IMR-90 (cell line): ENCODE results near the gene GARNL3. TPM values are rescaled to one million over a fixed set of nuclear protein-coding genes. Genes with fewer than 3 reads are reported as not detected.

Experiments
- ATAC-seq: fragments of 200-7000 bp; cut with Tn5 transposase; 2 replicates; pipeline ENCODE4 v1.9.1; 2020; ENCODE audit warnings: low read depth, mild to moderate bottlenecking, moderate library complexity
- BruUV-seq: library from RNA; stranded (reverse); fragments of 400-500 nt; replicated peaks from 2 replicates; lab custom pipeline; 2021; lab: Mats Ljungman, UMichigan
- CTCF ChIA-PET: fragments of 300-600 bp; formaldehyde crosslinking; extraction: SDS; loops from one replicate; lab custom pipeline; 2021; ENCODE audit warnings: antibody characterized with exemption; lab: Yijun Ruan, JAX
- POLR2A ChIA-PET: fragments of 300-600 bp; sonication (Branson Sonifier 250); formaldehyde crosslinking; loops from one replicate; lab custom pipeline; 2022; ENCODE audit warnings: antibody characterized with exemption; ENCODE audit not compliant: unreplicated experiment; lab: Charles Lee
- DNase-seq: peaks from one replicate; pipeline ENCODE4 v3.0.0; 2013
- H2AFZ ChIP-seq: replicated peaks from 2 replicates; pipeline ENCODE3; 2013; ENCODE audit warnings: low read length, mild to moderate bottlenecking; ENCODE audit not compliant: poor library complexity
- H2AK5ac ChIP-seq: 2 replicates; pipeline ENCODE4 v1.6.1; 2013; ENCODE audit warnings: low read depth, low read length, inconsistent platforms
- H2AK9ac ChIP-seq: replicated peaks from 2 replicates; pipeline ENCODE3; 2013; ENCODE audit warnings: mild to moderate bottlenecking, low read depth, low read length, moderate library complexity; ENCODE audit not compliant: poor library complexity
- H2BK120ac ChIP-seq: 2 replicates; pipeline ENCODE4 v1.6.1; 2013; ENCODE audit warnings: low read depth, low read length, inconsistent platforms
- H2BK15ac ChIP-seq: 3 replicates; pipeline ENCODE4 v1.6.1; 2013; ENCODE audit warnings: low read depth, low read length, inconsistent platforms
- H2BK20ac ChIP-seq: 2 replicates; pipeline ENCODE4 v1.6.1; 2013; ENCODE audit warnings: low read depth, mild to moderate bottlenecking, inconsistent platforms, low read length, moderate library complexity
- H2BK5ac ChIP-seq: 2 replicates; pipeline ENCODE4 v1.6.1; 2013; ENCODE audit warnings: mild to moderate bottlenecking, low read depth, low read length, inconsistent platforms; ENCODE audit not compliant: poor library complexity, severe bottlenecking
- H3K14ac ChIP-seq: replicated peaks from 2 replicates; pipeline ENCODE4 v1.6.1; 2013; ENCODE audit warnings: low read depth, low read length, inconsistent platforms
- H3K18ac ChIP-seq: 2 replicates; pipeline ENCODE4 v1.6.1; 2013; ENCODE audit warnings: low read depth, low read length, control low read depth
- H3K23ac ChIP-seq: 2 replicates; pipeline ENCODE4 v1.6.1; 2013; ENCODE audit warnings: low read depth, low read length, inconsistent platforms
- H3K27ac ChIP-seq: 2 replicates; pipeline ENCODE4 v1.5.1; 2013; ENCODE audit warnings: mild to moderate bottlenecking, control low read depth, low read length; ENCODE audit not compliant: insufficient read depth
- H3K27me3 ChIP-seq: 2 replicates; pipeline ENCODE4 v1.6.1; 2013; ENCODE audit warnings: low read length; ENCODE audit not compliant: control insufficient read depth, insufficient read depth
- H3K36me3 ChIP-seq: 2 replicates; pipeline ENCODE4 v1.6.1; 2013; ENCODE audit warnings: low read length, mixed read lengths; ENCODE audit not compliant: control insufficient read depth, insufficient read depth
- H3K4ac ChIP-seq: 2 replicates; pipeline ENCODE4 v1.6.1; 2013; ENCODE audit warnings: low read depth, low read length, inconsistent platforms
- H3K4me1 ChIP-seq: 2 replicates; pipeline ENCODE4 v1.6.1; 2013; ENCODE audit warnings: low read length, mixed read lengths; ENCODE audit not compliant: control insufficient read depth, insufficient read depth
- H3K4me2 ChIP-seq: 2 replicates; pipeline ENCODE4 v1.6.1; 2013; ENCODE audit warnings: low read depth, mild to moderate bottlenecking, control low read depth, low read length, moderate library complexity
- H3K4me3 ChIP-seq: 2 replicates; pipeline ENCODE4 v1.5.1; 2013; ENCODE audit warnings: low read depth, mild to moderate bottlenecking, control low read depth, low read length, moderate library complexity; ENCODE audit not compliant: insufficient read depth
- H3K56ac ChIP-seq: 2 replicates; pipeline ENCODE4 v1.6.1; 2013; ENCODE audit warnings: low read length, inconsistent platforms; ENCODE audit not compliant: insufficient read depth; ENCODE audit errors: extremely low read depth
- H3K79me1 ChIP-seq, 2 experiments: 2 replicates each; pipeline ENCODE4 v1.6.1; 2013; ENCODE audit warnings: low read length in 2 of 2, inconsistent platforms in 1 of 2, low read depth in 1 of 2
- H3K9ac ChIP-seq: 2 replicates; pipeline ENCODE4 v1.6.1; 2013; ENCODE audit warnings: low read depth, low read length, control low read depth
- H3K9me1 ChIP-seq: 2 replicates; pipeline ENCODE4 v1.6.1; 2013; ENCODE audit warnings: low read length, inconsistent platforms; ENCODE audit not compliant: insufficient read depth
- H3K9me3 ChIP-seq: 2 replicates; pipeline ENCODE4 v1.6.1; 2013; ENCODE audit warnings: low read length; ENCODE audit not compliant: control insufficient read depth, insufficient read depth
- H4K20me1 ChIP-seq: 2 replicates; pipeline ENCODE4 v1.6.1; 2013; ENCODE audit warnings: low read length, inconsistent platforms; ENCODE audit not compliant: insufficient read depth
- H4K5ac ChIP-seq: 2 replicates; pipeline ENCODE4 v1.6.1; 2013; ENCODE audit warnings: mild to moderate bottlenecking, low read depth, low read length, control low read depth
- H4K8ac ChIP-seq, 2 experiments: 2 replicates each; pipeline ENCODE4 v1.6.1; 2013; ENCODE audit warnings: low read depth in 2 of 2, low read length in 2 of 2, control low read depth in 1 of 2, inconsistent platforms in 1 of 2
- H4K91ac ChIP-seq: 2 replicates; pipeline ENCODE4 v1.6.1; 2013; ENCODE audit warnings: low read depth, low read length, inconsistent platforms; ENCODE audit not compliant: insufficient read depth
- BHLHE40 ChIP-seq: fragments of 150-350 bp; IDR thresholded peaks from 2 replicates; pipeline ENCODE4 v1.6.1; 2016; ENCODE audit warnings: mild to moderate bottlenecking, low read depth, low read length
- CEBPB ChIP-seq: IDR thresholded peaks from 2 replicates; pipeline ENCODE4 v1.6.1; 2012; ENCODE audit warnings: low read depth, low read length, improper control_type of control experiment
- CHD1 ChIP-seq: IDR thresholded peaks from 2 replicates; pipeline ENCODE4 v1.6.1; 2012; ENCODE audit warnings: low read depth, low read length, improper control_type of control experiment
- FOS ChIP-seq: fragments of 150-350 bp; IDR thresholded peaks from 2 replicates; pipeline ENCODE4 v1.6.1; 2016; ENCODE audit warnings: low read depth, low read length
- MAFK ChIP-seq: IDR thresholded peaks from 2 replicates; pipeline ENCODE4 v1.6.1; 2012; ENCODE audit warnings: low read depth, low read length, improper control_type of control experiment
- MAZ ChIP-seq: IDR thresholded peaks from 2 replicates; pipeline ENCODE4 v1.6.1; 2012; ENCODE audit warnings: low read depth, mild to moderate bottlenecking, low read length, improper control_type of control experiment, moderate library complexity, borderline replicate concordance
- MXI1 ChIP-seq: IDR thresholded peaks from 2 replicates; pipeline ENCODE4 v1.6.1; 2012; ENCODE audit warnings: low read depth, mild to moderate bottlenecking, low read length, moderate library complexity, borderline replicate concordance
- NFE2L2 ChIP-seq: fragments of 150-350 bp; IDR thresholded peaks from 2 replicates; pipeline ENCODE4 v1.6.1; 2016; ENCODE audit warnings: low read depth, mild to moderate bottlenecking, low read length
- POLR2A ChIP-seq: IDR thresholded peaks from 2 replicates; pipeline ENCODE4 v1.6.1; 2012; ENCODE audit warnings: mild to moderate bottlenecking, low read depth, low read length
- RAD21 ChIP-seq: IDR thresholded peaks from 2 replicates; pipeline ENCODE4 v1.6.1; 2012; ENCODE audit warnings: low read length, improper control_type of control experiment
- RCOR1 ChIP-seq: IDR thresholded peaks from 2 replicates; pipeline ENCODE4 v1.6.1; 2012; ENCODE audit warnings: mild to moderate bottlenecking, low read length, improper control_type of control experiment; ENCODE audit not compliant: insufficient replicate concordance
- RFX5 ChIP-seq: IDR thresholded peaks from 2 replicates; pipeline ENCODE4 v1.8.0; 2012; ENCODE audit warnings: low read depth, mild to moderate bottlenecking, low read length, moderate library complexity
- SMC3 ChIP-seq: fragments of 150-350 bp; IDR thresholded peaks from 2 replicates; pipeline ENCODE4 v1.6.1; 2016; ENCODE audit warnings: low read depth, mild to moderate bottlenecking, antibody characterized with exemption, low read length, moderate library complexity
- WGBS, 2 experiments: methylation state at CpG; one replicate each; pipeline versions ENCODE4 v1.1.5 to v1.1.7; 2013; ENCODE audit warnings: missing lambda C conversion rate in 2 of 2; ENCODE audit not compliant: insufficient read length in 1 of 2; ENCODE audit errors: extremely low coverage in 2 of 2; 5-methylcytosine and 5-hydroxymethylcytosine counted together
- dilution Hi-C: fragments of 300-500 bp; cut with HindIII; formaldehyde crosslinking; loops from one replicate; pipeline ENCODE4 v1.14.3; 2018; ENCODE audit warnings: low sequenced_read_pairs; ENCODE audit not compliant: unreplicated experiment
- in situ Hi-C: fragments of 300-500 bp; cut with MboI; formaldehyde crosslinking; loops from 3 replicates; pipeline ENCODE4 v1.14.3; 2019; ENCODE audit warnings: low sequenced_read_pairs, inconsistent platforms, mixed read lengths
- intact Hi-C: fragments of 100-400 bp; cut with micrococcal nuclease; formaldehyde crosslinking; loops from 2 replicates; pipeline ENCODE4 v1.10.0; 2022
- polyA plus RNA-seq, 3 experiments: library from polyadenylated mRNA; depleted of rRNA; stranded (reverse); fragments of >200 nt; gene quantifications; 2 replicates each; pipeline ENCODE4 v1.2.3, GENCODE V29; 2012; ENCODE audit warnings: low replicate concordance in 1 of 3
- total RNA-seq: library from RNA; depleted of rRNA; stranded (reverse); fragments of >200 nt; gene quantifications from 2 replicates; pipeline ENCODE4 v1.2.3, GENCODE V29; 2012
- TF ChIP-seq, protein P1 (sequence below): conservative IDR thresholded peaks from 2 replicates; pipeline ENCODE4 v1.5.1; 2012; ENCODE audit warnings: mild to moderate bottlenecking, low read depth, low read length, improper control_type of control experiment
- TF ChIP-seq, protein P2 (sequence below): fragments of 150-350 bp; IDR thresholded peaks from 2 replicates; pipeline ENCODE4 v1.6.1; 2016; ENCODE audit warnings: low read depth, mild to moderate bottlenecking, low read length, moderate library complexity, borderline replicate concordance
- TF ChIP-seq, protein P3 (sequence below): fragments of 150-350 bp; IDR thresholded peaks from 2 replicates; pipeline ENCODE4 v1.6.1; 2017; ENCODE audit warnings: mild to moderate bottlenecking, antibody characterized with exemption, low read length, low read depth

The GARNL3 gene
- total and polyA plus RNA-seq, 2 of the 4 experiments (the other 2 are of a cell fraction): 1.9 to 5.0 TPM

DNA sequence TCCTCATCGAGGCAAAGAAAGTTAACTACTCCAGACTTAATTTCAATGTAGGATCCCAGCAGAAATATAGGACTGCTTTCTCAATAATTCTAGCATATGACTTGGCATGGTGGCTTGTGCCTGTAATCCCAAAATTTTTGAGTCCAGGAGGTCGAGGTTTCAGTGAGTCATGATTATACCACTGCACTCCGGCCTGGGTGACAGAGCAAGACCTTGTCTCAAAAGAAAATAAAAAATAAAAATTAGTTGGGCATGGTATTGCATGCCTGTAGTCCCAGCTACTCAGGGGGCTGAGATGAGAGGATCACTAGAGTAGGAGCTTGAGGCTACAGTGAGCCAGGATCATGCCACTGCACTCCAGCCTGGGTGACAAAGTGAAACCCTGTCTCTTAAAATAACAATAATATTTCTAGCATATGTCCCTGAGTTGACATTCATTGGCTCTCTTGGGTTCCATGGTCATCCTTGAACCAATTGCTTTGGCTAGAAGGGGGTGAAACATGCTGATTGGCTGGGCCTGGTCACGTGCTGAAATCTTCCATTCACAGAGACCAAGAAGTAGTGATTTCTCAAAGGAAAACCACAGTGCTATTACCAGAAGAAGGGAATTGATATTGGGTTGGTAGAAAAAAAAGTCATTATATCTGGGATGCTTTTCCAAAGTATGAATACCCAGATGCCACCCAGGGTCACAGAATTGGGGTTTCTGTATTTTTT is 31.6 kb upstream of the GARNL3 start:
- Histone ChIP-seq H4K20me1 (no peaks in the 10 kb centered on the region), H2AK9ac (no peak overlapping the region), H3K9me1 (no peaks in the 10 kb centered on the region), H3K36me3 (no peaks in the 10 kb centered on the region), H3K4me2 (no peak overlapping the region), H4K91ac (no peak overlapping the region), H3K79me1 (no peaks in the 10 kb centered on the region), H3K23ac (no peak overlapping the region), H4K8ac (no peak overlapping the region), H2AFZ (no peak overlapping the region), H3K9ac (no peak overlapping the region), H3K27ac (no peak overlapping the region), H3K27me3 (peaks cover 2% of the 10 kb centered on the region; the same call in 1 of the 2 replicates), H3K4me3 (no peak overlapping the region), H3K56ac (no peak overlapping the region), H2BK5ac (no peak overlapping the region), H2BK20ac (no peak overlapping the region), H3K4me1 (no peaks in the 10 kb centered on the region), H3K18ac (no peak overlapping the region), H2BK120ac (no peak overlapping the region), H2AK5ac (no peak overlapping the region), H3K9me3 (no peaks in the 10 kb centered on the region), H3K14ac (no peak overlapping the region), H2BK15ac (no peak overlapping the region), H3K4ac (no peak overlapping the region), H4K5ac (no peak overlapping the region)
- in situ Hi-C loops (no loop called here), dilution Hi-C loops (no loop called here), intact Hi-C loops (no loop called here)
- CTCF ChIA-PET: no interaction called here
- no TSS peak for BruUV-seq
- POLR2A ChIA-PET: no interaction called here
- TF ChIP-seq CHD1 (no peak), FOS (no peak), MAFK (no peak), BHLHE40 (no peak), POLR2A (no peak), RFX5 (no peak), NFE2L2 (no peak), MAZ (no peak), RAD21 (no peak), MXI1 (no peak), RCOR1 (no peak), SMC3 (no peak), CEBPB (no peak)
- TF ChIP-seq, protein P1, sequence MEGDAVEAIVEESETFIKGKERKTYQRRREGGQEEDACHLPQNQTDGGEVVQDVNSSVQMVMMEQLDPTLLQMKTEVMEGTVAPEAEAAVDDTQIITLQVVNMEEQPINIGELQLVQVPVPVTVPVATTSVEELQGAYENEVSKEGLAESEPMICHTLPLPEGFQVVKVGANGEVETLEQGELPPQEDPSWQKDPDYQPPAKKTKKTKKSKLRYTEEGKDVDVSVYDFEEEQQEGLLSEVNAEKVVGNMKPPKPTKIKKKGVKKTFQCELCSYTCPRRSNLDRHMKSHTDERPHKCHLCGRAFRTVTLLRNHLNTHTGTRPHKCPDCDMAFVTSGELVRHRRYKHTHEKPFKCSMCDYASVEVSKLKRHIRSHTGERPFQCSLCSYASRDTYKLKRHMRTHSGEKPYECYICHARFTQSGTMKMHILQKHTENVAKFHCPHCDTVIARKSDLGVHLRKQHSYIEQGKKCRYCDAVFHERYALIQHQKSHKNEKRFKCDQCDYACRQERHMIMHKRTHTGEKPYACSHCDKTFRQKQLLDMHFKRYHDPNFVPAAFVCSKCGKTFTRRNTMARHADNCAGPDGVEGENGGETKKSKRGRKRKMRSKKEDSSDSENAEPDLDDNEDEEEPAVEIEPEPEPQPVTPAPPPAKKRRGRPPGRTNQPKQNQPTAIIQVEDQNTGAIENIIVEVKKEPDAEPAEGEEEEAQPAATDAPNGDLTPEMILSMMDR: no peak
- TF ChIP-seq, protein P2, sequence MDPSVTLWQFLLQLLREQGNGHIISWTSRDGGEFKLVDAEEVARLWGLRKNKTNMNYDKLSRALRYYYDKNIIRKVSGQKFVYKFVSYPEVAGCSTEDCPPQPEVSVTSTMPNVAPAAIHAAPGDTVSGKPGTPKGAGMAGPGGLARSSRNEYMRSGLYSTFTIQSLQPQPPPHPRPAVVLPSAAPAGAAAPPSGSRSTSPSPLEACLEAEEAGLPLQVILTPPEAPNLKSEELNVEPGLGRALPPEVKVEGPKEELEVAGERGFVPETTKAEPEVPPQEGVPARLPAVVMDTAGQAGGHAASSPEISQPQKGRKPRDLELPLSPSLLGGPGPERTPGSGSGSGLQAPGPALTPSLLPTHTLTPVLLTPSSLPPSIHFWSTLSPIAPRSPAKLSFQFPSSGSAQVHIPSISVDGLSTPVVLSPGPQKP: no peak
- TF ChIP-seq, protein P3, sequence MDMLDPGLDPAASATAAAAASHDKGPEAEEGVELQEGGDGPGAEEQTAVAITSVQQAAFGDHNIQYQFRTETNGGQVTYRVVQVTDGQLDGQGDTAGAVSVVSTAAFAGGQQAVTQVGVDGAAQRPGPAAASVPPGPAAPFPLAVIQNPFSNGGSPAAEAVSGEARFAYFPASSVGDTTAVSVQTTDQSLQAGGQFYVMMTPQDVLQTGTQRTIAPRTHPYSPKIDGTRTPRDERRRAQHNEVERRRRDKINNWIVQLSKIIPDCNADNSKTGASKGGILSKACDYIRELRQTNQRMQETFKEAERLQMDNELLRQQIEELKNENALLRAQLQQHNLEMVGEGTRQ: no peak
- ATAC-seq: no peak
- no CpG with 5 or more reads among the region's 4 CpGs for WGBS, 2 experiments
- DNase-seq: no peak
